CD4-positive, alpha-beta T cell (primary cell): ENCODE data around the gene AZIN2. TPM values are rescaled to one million over a fixed set of nuclear protein-coding genes. Genes with fewer than 3 reads are reported as not detected.

Experiments used
- ATAC-seq: fragments of 200-7000 bp; cut with Tn5 transposase; one replicate; pipeline ENCODE4 v1.10.0; 2022; ENCODE audit warnings: mild to moderate bottlenecking; ENCODE audit not compliant: poor library complexity
- CTCF ChIA-PET: fragments of 350-600 bp; sonication (Branson Sonifier 250); formaldehyde crosslinking; loops from one replicate; lab custom pipeline; 2021; ENCODE audit warnings: antibody characterized with exemption, inconsistent platforms; lab: Charles Lee
- POLR2A ChIA-PET: fragments of 350-600 bp; sonication (Branson Sonifier 250); formaldehyde crosslinking; loops from one replicate; lab custom pipeline; 2021; ENCODE audit warnings: antibody characterized with exemption, inconsistent platforms; lab: Charles Lee
- DNase-seq, 14 experiments: peaks; one replicate each; pipeline ENCODE4 v3.0.0-alpha.2; 2013 to 2020; ENCODE audit warnings: mixed read lengths in 2 of 14
- H3K27ac ChIP-seq, 2 donors: one replicate each; pipeline versions ENCODE4 v1.5.1 to v1.7.0; 2013; ENCODE audit warnings: low read length in 2 of 2, low read depth in 1 of 2, mild to moderate bottlenecking in 1 of 2
- H3K27me3 ChIP-seq, 2 experiments: 1 replicate in 1 of 2; 2 replicates in 1 of 2; pipeline versions ENCODE4 v1.6.1 to v1.7.0; 2013; ENCODE audit warnings: low read length in 2 of 2, control low read depth in 1 of 2, mild to moderate bottlenecking in 1 of 2, moderate library complexity in 1 of 2; ENCODE audit not compliant: insufficient read depth in 2 of 2, control insufficient read depth in 1 of 2
- H3K36me3 ChIP-seq: one replicate; pipeline ENCODE4 v1.6.1; 2013; ENCODE audit warnings: low read length, control low read depth; ENCODE audit not compliant: insufficient read depth
- H3K4me1 ChIP-seq: one replicate; pipeline ENCODE4 v1.6.1; 2013; ENCODE audit warnings: low read length, control low read depth; ENCODE audit not compliant: insufficient read depth
- H3K4me3 ChIP-seq: one replicate; pipeline ENCODE4 v1.5.1; 2013; ENCODE audit warnings: mild to moderate bottlenecking, low read length, moderate library complexity
- H3K9me3 ChIP-seq, 2 experiments: 1 replicate in 1 of 2; 2 replicates in 1 of 2; pipeline versions ENCODE4 v1.6.1 to v1.7.0; 2013; ENCODE audit warnings: low read length in 2 of 2, mild to moderate bottlenecking in 2 of 2, control low read depth in 1 of 2, moderate library complexity in 1 of 2; ENCODE audit not compliant: control insufficient read depth in 1 of 2, insufficient read depth in 1 of 2
- H3K27ac Mint-ChIP-seq: one replicate; pipeline ENCODE4 v1.8.0; 2020; ENCODE audit warnings: mixed read lengths
- H3K27me3 Mint-ChIP-seq: one replicate; pipeline ENCODE4 v1.8.0; 2021; ENCODE audit warnings: mixed read lengths
- H3K36me3 Mint-ChIP-seq: one replicate; pipeline ENCODE4 v1.8.0; 2021; ENCODE audit warnings: low read depth, mixed read lengths
- H3K4me1 Mint-ChIP-seq: one replicate; pipeline ENCODE4 v1.8.0; 2021; ENCODE audit warnings: low read depth, mixed read lengths
- H3K4me3 Mint-ChIP-seq: one replicate; pipeline ENCODE4 v1.8.0; 2020; ENCODE audit warnings: mild to moderate bottlenecking, mixed read lengths
- H3K9me3 Mint-ChIP-seq: one replicate; pipeline ENCODE4 v1.8.0; 2020; ENCODE audit warnings: mixed read lengths
- intact Hi-C, 2 experiments: fragments of 100-400 bp; cut with DNase I in 1 of 2; cut with micrococcal nuclease in 1 of 2; formaldehyde crosslinking; loops; one replicate each; pipeline versions ENCODE4 v1.15.1 to v1.9.0; 2023 to 2025; cut with DNase I, micrococcal nuclease
- total RNA-seq, 174 experiments: library from RNA in 2 of 174; stranded (reverse) in 2 of 174; gene quantifications; one replicate each; pipeline ENCODE4 v1.2.3 and lab custom pipeline; 2021 to 2026
- TF ChIP-seq, protein P1 (sequence below): fragments of 200-600 bp; IDR thresholded peaks from one replicate; pipeline ENCODE4 v1.8.0; 2022; ENCODE audit warnings: antibody characterized with exemption, mild to moderate bottlenecking

AZIN2 gene
- total RNA-seq, 2 experiments from 2014 or later: 4.6 to 4.9 TPM

DNA sequence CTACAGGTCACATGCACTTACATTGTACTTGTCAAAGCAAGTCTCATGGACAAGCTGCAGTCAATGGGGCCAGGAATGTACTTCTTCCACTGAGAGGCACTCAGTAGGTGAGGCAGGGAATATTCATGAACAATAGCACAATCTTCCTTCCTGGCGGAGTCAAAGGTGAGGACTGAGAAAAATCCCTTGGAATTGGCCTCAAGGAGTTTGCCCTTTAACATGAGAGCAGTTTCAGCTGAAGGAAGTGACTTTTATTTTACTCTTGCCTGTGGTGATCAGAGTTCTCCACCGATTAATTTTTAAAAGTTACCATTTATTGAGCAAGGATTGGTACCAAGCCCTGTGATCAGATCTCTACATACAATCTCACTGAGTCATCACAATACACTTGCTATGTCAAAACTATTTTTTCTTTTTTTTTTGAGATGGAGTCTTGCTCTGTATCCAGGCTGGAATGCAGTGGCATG lies 33.1 kb upstream of the AZIN2 start:
- ChIA-PET CTCF (no interaction called here), POLR2A (no interaction called here)
- H3K27me3 Mint-ChIP-seq: peaks cover 14% of the 10 kb centered on the region
- no peaks in the 10 kb centered on the region for H3K36me3 Mint-ChIP-seq
- Histone ChIP-seq H3K4me3 (no peak overlapping the region), H3K36me3 (no peaks in the 10 kb centered on the region), H3K27ac (no peak overlapping the region), H3K9me3 (no peaks in the 10 kb centered on the region), H3K27me3 (no peaks in the 10 kb centered on the region), H3K4me1 (peaks cover 8% of the 10 kb centered on the region)
- no peak for DNase-seq
- intact Hi-C loops: no loop called here
- TF ChIP-seq, protein P1, sequence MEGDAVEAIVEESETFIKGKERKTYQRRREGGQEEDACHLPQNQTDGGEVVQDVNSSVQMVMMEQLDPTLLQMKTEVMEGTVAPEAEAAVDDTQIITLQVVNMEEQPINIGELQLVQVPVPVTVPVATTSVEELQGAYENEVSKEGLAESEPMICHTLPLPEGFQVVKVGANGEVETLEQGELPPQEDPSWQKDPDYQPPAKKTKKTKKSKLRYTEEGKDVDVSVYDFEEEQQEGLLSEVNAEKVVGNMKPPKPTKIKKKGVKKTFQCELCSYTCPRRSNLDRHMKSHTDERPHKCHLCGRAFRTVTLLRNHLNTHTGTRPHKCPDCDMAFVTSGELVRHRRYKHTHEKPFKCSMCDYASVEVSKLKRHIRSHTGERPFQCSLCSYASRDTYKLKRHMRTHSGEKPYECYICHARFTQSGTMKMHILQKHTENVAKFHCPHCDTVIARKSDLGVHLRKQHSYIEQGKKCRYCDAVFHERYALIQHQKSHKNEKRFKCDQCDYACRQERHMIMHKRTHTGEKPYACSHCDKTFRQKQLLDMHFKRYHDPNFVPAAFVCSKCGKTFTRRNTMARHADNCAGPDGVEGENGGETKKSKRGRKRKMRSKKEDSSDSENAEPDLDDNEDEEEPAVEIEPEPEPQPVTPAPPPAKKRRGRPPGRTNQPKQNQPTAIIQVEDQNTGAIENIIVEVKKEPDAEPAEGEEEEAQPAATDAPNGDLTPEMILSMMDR: no peak
- no peak overlapping the region for H3K27ac Mint-ChIP-seq
- H3K9me3 Mint-ChIP-seq: no peaks in the 10 kb centered on the region
- ATAC-seq: no peak
- no peaks in the 10 kb centered on the region for H3K4me1 Mint-ChIP-seq
- H3K4me3 Mint-ChIP-seq: no peak overlapping the region

DNA sequence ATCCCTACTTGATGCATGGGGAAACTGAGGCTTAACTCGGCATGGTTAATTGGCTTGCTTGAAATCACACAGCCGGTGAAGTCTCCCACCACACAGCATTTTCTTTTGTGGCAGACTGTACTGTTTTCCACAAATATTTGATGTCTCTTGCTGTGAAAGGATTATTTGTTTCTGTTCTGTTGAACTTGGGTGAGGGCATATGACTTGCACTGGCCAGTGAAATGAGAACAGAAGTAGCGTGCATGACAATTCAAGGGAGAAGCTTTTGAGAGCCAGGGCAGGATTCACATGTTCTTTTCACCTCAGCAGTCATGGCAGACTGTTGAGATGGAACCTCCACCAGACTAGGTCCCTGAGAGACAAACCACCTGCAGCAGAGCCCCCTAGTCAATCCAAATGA lies 32.5 kb upstream of the AZIN2 start:
- TF ChIP-seq, protein P1: no peak
- Histone ChIP-seq H3K9me3 (no peaks in the 10 kb centered on the region), H3K36me3 (no peaks in the 10 kb centered on the region), H3K27ac (no peak overlapping the region), H3K4me3 (no peak overlapping the region), H3K27me3 (no peaks in the 10 kb centered on the region), H3K4me1 (peaks cover 8% of the 10 kb centered on the region)
- H3K4me3 Mint-ChIP-seq: no peak overlapping the region
- no peaks in the 10 kb centered on the region for H3K4me1 Mint-ChIP-seq
- peaks cover 14% of the 10 kb centered on the region for H3K27me3 Mint-ChIP-seq
- H3K27ac Mint-ChIP-seq: no peak overlapping the region
- DNase-seq (no peak), ATAC-seq (no peak)
- intact Hi-C loops: no loop called here
- CTCF ChIA-PET: no interaction called here
- no peaks in the 10 kb centered on the region for H3K36me3 Mint-ChIP-seq
- H3K9me3 Mint-ChIP-seq: no peaks in the 10 kb centered on the region
- POLR2A ChIA-PET: interaction anchor here (1.0 kb wide), 1 partner anchor 84 kb away, joined by 3 read pairs; the partner anchor contains the start of gene RNF19B

DNA sequence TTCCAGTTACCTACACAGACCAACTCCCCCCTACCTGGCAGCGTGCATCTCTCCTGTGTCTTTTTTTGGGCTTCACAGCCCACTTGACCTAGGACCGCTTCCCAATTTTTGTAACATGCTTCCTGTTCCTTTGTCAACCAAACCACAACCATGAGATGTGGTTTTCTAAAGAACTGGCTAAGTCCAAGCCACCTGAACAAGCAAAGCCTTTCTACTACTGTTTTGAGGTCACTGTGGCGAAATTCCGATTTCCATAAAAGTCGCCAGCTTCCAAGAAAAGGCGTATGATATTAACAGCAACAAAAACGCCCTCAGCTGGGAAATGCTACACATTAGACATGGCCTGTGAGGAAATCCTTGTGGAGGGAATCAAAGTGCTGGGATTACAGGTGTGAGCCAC lies 31.6 kb upstream of the AZIN2 start:
- intact Hi-C loops: no loop called here
- DNase-seq: no peak
- no peaks in the 10 kb centered on the region for H3K36me3 Mint-ChIP-seq
- Histone ChIP-seq H3K27ac (no peak overlapping the region), H3K4me3 (no peak overlapping the region), H3K36me3 (no peaks in the 10 kb centered on the region), H3K27me3 (no peaks in the 10 kb centered on the region), H3K4me1 (peaks cover 8% of the 10 kb centered on the region), H3K9me3 (no peaks in the 10 kb centered on the region)
- no peaks in the 10 kb centered on the region for H3K9me3 Mint-ChIP-seq
- H3K4me3 Mint-ChIP-seq: no peak overlapping the region
- ChIA-PET CTCF (no interaction called here), POLR2A (interaction anchor here (1.0 kb wide), 1 partner anchor 85 kb away, joined by 3 read pairs; the partner anchor contains the start of gene RNF19B)
- ATAC-seq: no peak
- TF ChIP-seq, protein P1: no peak
- H3K27me3 Mint-ChIP-seq: peaks cover 14% of the 10 kb centered on the region
- H3K27ac Mint-ChIP-seq: no peak overlapping the region
- no peaks in the 10 kb centered on the region for H3K4me1 Mint-ChIP-seq
